HEK293 (cell line): ENCODE data around the gene BRD1.

ENCODE experiments used
- RBAK ChIP-seq: fragments of 450-650 bp; formaldehyde crosslinking; IDR thresholded peaks from 2 replicates; pipeline ENCODE4 v1.5.1; 2016; ENCODE audit warnings: missing biosample characterization, missing genetic modification characterization
- ZBTB26 ChIP-seq: fragments of 450-650 bp; formaldehyde crosslinking; optimal IDR thresholded peaks from 2 replicates; pipeline ENCODE3; 2016; ENCODE audit warnings: missing biosample characterization, mild to moderate bottlenecking, missing genetic modification characterization
- ZNF138 ChIP-seq: fragments of 450-650 bp; formaldehyde crosslinking; IDR thresholded peaks from 2 replicates; pipeline ENCODE4 v1.5.1; 2016; ENCODE audit warnings: missing biosample characterization, missing genetic modification characterization, borderline replicate concordance
- ZNF16 ChIP-seq: fragments of 450-650 bp; formaldehyde crosslinking; IDR thresholded peaks from 2 replicates; pipeline ENCODE4 v1.5.1; 2016; ENCODE audit warnings: low read depth, missing biosample characterization, missing genetic modification characterization
- ZNF24 ChIP-seq: fragments of 450-650 bp; formaldehyde crosslinking; IDR thresholded peaks from 2 replicates; pipeline ENCODE4 v1.5.1; 2016; ENCODE audit warnings: missing biosample characterization, missing genetic modification characterization
- ZNF777 ChIP-seq: fragments of 450-650 bp; formaldehyde crosslinking; IDR thresholded peaks from 2 replicates; pipeline ENCODE4 v1.5.1; 2017; ENCODE audit warnings: missing biosample characterization, missing genetic modification characterization, borderline replicate concordance
- TF ChIP-seq, protein P1 (sequence below): fragments of 450-650 bp; formaldehyde crosslinking; IDR thresholded peaks from 2 replicates; pipeline ENCODE4 v1.5.1; 2016; ENCODE audit warnings: missing biosample characterization, missing genetic modification characterization, low read depth
- TF ChIP-seq, protein P2 (sequence below): fragments of 450-650 bp; formaldehyde crosslinking; IDR thresholded peaks from 2 replicates; pipeline ENCODE4 v1.5.1; 2016; ENCODE audit warnings: missing biosample characterization, missing genetic modification characterization

DNA sequence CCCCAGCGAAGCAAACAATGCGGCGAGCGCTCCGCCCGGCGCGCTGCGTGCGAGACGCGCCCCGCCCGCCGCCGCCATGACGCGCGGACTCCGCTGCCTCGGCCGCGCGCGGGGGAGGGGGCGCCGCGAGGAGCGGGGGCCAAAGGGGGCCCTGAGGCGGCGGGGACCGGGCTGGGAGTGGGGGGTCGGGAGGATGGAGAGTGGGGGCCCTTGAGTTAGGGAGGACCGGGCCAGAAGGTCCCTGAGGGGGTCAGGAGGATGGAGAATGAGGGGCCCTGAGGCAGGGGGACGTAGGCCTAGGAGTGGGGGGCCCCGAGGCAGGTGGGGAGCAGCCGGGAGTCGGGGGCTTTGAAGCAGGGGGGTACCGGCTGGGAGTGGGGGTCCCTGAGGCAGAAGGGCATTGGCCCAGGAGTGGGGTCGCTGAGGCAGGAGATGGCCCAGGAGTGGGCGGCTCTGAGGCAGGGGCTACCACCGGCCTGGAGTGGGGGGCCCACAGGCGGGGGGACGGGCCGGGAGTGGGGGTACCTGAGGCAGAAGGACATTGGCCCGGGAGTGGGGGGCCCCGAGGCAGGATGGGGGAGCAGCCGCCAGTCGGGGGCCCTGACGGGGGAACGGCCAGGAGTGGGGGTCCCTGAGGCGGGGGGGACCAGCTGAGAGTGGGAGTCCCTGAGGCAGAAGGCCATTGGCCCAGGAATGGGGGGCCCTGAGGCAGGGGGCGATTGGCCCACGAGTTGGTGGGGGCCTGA lies at the start of gene BRD1:
- no peak for TF ChIP-seq ZNF24 (tag by site-specific recombination)
- TF ChIP-seq, protein P1, sequence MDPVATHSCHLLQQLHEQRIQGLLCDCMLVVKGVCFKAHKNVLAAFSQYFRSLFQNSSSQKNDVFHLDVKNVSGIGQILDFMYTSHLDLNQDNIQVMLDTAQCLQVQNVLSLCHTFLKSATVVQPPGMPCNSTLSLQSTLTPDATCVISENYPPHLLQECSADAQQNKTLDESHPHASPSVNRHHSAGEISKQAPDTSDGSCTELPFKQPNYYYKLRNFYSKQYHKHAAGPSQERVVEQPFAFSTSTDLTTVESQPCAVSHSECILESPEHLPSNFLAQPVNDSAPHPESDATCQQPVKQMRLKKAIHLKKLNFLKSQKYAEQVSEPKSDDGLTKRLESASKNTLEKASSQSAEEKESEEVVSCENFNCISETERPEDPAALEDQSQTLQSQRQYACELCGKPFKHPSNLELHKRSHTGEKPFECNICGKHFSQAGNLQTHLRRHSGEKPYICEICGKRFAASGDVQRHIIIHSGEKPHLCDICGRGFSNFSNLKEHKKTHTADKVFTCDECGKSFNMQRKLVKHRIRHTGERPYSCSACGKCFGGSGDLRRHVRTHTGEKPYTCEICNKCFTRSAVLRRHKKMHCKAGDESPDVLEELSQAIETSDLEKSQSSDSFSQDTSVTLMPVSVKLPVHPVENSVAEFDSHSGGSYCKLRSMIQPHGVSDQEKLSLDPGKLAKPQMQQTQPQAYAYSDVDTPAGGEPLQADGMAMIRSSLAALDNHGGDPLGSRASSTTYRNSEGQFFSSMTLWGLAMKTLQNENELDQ, result no peak
- TF ChIP-seq, protein P2, sequence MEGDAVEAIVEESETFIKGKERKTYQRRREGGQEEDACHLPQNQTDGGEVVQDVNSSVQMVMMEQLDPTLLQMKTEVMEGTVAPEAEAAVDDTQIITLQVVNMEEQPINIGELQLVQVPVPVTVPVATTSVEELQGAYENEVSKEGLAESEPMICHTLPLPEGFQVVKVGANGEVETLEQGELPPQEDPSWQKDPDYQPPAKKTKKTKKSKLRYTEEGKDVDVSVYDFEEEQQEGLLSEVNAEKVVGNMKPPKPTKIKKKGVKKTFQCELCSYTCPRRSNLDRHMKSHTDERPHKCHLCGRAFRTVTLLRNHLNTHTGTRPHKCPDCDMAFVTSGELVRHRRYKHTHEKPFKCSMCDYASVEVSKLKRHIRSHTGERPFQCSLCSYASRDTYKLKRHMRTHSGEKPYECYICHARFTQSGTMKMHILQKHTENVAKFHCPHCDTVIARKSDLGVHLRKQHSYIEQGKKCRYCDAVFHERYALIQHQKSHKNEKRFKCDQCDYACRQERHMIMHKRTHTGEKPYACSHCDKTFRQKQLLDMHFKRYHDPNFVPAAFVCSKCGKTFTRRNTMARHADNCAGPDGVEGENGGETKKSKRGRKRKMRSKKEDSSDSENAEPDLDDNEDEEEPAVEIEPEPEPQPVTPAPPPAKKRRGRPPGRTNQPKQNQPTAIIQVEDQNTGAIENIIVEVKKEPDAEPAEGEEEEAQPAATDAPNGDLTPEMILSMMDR (tag by site-specific recombination), result no peak
- no peak for TF ChIP-seq ZBTB26 (tag by site-specific recombination)
- TF ChIP-seq ZNF16 (tag by site-specific recombination), result no peak
- no peak for TF ChIP-seq ZNF777
- TF ChIP-seq ZNF138 (tag by site-specific recombination), result no peak
- TF ChIP-seq RBAK (tag by site-specific recombination), result no peak
